NCI-H510A treated with DMSO at 0.1 percent for 48 hours (cell line): ENCODE measurements around the gene CRACR2B.
A peak's percentile ranks its signal among the peaks of the same experiment; 100 is the strongest.

Experiments used
- DNase-seq: peaks from one replicate; lab custom pipeline; 2025; lab: John Stamatoyannopoulos, UW

CRACR2B gene

GRCh38 chr11:794766-795633 is 32.7 kb upstream of the CRACR2B start:
- DNase-seq = no peak

DNA sequence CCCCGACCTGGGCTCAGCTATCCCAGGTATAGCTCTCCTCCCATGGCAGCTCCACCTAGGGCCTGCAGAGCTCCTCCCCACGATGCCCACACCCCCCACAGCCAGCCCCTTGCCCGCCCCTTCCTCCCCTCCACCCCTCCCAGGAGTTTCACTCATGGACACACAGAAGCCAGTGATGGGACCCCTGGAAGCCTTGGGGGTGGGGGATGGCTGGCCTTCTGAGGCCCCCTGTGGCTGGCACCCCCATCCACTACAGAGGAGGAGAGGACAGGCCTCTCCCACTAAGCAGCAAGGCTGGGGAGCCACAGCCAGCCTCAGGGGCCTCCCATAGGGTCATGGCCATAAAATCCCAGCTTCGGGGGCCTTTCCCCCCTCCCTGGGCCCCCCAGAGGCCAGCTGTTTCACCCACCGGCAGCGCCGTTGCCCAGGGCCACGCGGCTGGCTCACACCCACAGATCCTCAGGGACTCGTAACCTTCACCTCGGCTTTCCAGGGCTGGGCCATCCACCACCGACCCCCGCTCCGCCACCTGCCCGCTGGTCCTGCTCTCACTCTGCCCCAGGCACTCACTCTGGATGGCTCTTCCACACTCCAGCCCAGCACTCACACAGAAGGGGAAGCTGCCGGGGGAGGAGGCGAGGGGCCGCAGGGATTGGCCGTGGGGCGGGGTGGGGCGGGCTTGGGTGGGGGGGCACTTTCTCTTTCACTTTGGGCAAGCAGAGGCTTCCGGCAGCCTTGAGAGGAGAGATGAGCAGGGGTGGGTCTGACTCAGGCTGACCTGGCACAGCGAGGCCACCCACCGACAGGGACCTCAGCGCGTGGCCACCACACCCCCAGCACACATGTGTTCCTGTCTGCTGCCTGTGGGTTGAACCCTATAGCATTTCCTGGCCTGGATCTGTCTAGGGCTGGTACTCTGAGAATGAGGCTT is 31.8 kb upstream of the CRACR2B start:
- peak; percentile 54 for DNase-seq

DNA sequence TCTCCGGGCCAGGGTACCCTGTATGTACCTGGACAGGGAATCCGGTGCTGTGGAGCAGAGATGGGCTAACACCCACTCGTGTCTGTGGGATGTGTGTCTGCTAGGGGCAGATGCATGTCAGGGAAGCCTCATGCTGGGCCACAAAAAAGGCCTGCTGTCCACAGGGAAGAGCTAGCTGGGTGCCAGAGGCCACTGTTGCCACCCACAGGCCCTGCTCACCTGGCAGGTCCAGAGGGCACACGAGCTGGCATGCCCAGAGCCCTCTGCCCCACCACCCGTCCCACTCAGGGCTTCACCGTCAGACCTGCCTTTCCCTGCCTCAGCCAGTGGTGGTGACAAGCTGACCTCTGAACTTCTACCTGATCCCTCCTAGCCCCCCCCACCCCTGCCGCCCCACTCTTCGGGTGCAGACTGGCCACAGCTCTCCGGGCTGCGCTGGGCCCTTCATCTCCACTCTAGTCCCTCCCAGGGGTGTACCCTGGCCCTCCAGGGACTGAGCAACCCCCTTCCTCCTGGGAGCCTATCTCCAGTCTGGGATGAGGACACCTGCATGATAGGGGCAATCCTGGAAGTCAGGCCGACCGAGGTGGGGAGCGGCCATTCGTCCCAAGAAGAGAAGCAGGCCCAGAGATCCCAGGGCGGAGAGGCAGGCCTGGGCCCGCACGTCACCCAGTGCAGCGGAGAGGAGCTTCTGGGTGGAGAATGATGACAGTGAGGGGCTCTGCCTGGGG is 31.0 kb upstream of the CRACR2B start:
- no peak for DNase-seq

- DNase-seq = peak; percentile 47
These were observed 30.2 kb upstream of the CRACR2B start for GRCh38 chr11:797296-798092.

DNA sequence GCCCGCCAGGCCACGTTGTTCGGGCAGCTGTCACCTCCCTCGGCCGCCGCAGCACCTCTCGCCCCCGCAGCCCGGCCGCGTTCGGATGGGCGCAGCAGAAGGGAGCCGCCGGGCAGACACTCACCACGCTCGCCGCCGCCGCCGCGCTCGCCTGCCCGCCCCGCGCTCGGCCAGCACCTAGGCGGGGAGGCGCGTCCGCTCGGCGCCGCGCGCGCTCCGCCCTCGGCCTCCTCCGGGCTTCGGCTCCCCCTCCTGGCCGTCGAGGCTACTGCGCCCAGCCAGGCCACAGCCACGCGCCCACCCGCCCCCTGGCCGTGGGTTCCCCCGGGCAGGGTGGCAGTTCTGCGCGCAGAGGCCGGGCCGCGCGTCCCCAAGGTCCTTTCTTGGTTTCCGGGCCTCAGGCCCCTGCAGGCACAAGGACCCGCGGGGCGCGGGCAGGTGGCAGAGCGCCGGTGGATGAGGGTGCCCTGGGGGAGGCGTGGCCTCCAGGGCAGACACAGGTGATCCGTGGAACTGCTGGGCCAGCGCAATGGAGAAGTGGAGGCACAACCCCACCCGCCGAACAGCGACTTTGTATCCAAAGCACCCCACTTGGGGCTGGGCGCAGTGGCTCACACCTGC is 29.5 kb upstream of the CRACR2B start, which contains the start of gene SLC25A22:
Gene SLC25A22, minus strand, starts transcription at position 189 of the 621 bp plus-strand sequence. CDS start 3,275 bp downstream, outside the sequence.
- DNase-seq = peak; percentile 30

DNA sequence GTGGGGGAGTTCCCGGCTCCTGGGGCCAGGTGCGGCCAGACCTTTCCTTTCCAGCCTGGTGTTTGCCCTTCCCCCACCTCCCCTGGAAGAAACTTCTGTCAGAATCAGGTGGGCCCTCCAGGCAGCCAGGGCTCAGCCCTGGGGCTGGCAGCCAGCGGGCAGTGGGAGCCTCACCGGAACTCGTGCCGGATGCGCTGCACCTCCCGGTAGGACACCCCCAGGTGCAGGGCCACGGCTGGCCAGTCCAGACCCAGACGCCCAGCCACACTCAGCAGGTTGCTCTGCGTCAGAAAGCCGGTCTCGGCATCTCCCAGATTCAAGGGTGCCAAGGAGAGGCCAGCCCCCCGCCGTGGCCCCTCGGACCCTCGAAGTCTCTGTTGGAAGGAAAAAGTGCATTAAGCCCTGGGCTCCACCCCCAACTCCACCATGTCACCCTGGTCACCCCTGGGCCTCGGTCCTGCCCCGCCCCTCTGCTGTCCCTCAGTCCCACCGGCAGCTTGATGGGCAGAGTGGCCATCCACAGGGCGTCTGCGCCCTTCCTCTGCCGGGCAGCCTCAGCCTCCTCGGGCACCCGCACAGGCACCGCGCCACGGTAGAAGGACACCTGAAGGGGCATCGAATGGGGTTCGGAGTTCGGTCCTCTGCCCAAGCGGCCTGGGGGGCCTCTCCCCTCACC is 27.9 kb upstream of the CRACR2B start:
- DNase-seq = no peak

DNA sequence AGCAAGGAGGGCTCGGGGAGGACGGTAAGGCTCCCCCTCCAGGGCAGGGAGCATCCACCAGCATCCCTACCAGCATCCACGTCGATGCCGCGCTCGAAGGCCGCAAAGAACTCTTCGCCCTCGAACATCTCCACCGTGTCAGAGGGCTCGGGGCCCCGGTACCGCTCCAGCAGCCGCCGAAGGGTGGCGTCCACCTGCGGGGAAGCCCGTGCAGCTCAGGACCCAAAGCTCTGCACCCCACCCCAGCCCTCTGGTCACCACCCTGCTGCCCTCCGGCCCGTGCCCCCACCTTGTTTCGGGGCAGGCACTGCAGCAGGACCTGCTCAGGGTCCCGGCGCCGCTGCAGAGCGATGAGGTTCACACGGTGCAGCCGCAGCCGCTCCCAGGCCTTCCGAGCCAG is 27.2 kb upstream of the CRACR2B start:
- no peak for DNase-seq

GRCh38 chr11:801097-801780 is 26.5 kb upstream of the CRACR2B start:
- DNase-seq = no peak

GRCh38 chr11:802018-802617 is 25.6 kb upstream of the CRACR2B start:
- no peak for DNase-seq

GRCh38 chr11:802693-803466 is 24.8 kb upstream of the CRACR2B start:
- DNase-seq = no peak

- no peak for DNase-seq
These were observed 24.3 kb upstream of the CRACR2B start for GRCh38 chr11:803467-803742.

DNA sequence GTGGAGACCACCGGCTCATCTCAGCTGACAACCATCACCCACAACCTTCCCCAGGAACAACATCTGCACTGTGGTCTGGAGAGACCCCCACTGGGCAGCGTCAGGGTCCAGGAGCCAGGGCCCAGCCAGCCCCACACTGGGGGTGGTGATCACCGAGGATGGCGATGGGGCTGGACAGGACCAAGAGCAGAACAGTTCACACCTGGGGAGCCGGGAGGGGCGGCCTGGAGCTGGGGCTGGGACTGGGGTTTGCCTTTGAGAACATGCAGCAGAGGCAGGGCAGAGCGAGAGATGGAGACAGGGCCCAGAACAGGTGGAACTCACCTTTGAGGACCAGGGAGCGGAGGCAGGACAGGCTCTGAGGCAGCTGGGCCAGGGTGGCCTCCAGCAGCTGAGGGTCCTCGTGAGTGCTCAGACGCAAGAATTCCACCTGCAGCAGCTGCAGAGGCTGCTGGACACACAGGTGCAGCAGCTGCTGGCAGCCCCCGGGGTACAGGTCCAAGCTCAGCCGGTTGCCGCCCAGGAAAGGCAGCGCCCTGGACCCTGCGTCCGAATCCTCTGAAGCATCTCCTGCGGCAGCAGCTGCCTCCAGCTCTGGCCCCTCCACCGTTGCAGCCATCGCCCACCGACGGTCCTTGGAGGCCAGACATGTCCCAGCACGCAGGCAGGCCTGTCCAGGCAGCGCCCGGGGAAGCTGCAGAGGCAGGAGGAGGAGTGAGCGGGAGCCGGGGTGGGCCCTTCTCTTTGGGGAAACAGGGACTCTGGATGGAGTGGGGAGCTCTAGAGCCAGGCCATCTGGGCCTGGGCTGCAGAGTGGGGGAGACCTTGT is 23.7 kb upstream of the CRACR2B start:
- peak; percentile 25 for DNase-seq

GRCh38 chr11:804599-804964 is 23.1 kb upstream of the CRACR2B start:
- no peak for DNase-seq

DNA sequence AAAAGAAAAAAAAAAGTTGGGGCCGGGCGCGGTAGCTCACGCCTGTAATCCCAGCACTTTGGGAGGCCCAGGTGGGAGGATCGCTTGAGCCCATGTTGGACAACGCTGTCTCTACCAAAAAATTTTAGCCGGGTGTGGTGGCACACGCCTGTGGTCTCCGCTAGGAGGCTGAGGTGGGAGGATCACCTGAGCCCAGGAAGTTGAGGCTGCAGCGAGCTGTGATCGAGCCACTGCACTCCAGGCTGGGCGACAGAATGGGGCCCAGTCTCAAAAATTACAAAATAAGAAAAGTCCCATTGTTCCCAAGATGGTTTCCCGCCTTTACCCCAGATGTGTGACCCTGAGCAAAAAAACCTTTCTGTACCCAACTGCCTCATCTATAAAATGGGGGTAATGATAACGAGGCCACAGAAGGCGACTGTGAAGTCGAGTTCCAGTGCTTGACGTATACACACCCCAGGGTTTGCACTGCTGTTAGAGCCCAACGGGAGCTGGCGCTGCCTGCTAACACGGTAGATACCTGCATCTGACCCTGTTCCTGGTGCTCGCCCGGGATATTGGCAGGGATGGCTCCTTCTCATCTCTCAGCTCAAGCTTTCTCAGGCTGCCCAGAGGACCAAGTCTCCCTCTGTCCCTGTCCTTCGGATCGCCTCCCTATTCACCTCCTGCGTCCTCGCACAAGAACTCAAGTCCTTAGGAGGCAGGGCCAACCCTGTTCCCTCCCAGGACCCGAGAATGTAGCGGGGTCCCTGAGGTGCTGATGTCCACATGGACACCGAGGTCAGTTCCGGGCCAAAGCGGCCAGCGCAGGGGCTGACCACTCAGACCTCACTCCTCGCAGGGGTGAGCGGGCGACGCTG is 19.1 kb upstream of the CRACR2B start:
- no peak for DNase-seq

GRCh38 chr11:809287-810039 is 18.3 kb upstream of the CRACR2B start, which contains the start of gene RPLP2:
RPLP2 (plus strand) TSS chr11:809967; CDS start chr11:810235, 268 bp downstream.
- peak; percentile 86 for DNase-seq

- DNase-seq = no peak
These were observed 17.6 kb upstream of the CRACR2B start for GRCh38 chr11:810040-810567.
